ENCODE measurements around the gene PSMC4.
"Not testable (repeated sequence)": the region's sequence is repeated elsewhere in the genome, so short reads cannot be mapped to it uniquely, and the experiment has no call there.

The PSMC4 gene

DNA sequence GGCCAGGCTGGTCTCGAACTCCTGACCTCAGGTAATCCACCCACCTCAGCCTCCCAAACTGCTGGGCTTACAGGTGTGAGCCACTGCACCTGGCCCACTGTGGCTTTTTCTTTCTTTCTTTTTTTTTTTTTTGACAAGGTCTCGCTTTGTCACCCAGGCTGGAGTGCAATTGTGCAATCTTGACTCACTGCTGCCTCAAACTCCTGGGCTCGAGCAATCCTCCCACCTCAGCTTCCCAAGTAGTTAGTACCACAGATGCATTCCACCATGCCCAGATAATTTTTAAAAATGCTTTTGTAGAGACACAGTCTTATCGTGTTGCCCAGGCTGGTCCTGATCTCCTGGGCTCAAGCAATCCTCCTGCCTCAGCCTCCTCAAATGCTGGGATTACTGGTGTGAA lies 24.4 kb upstream of the PSMC4 start:
- DNase-seq (ENCODE audit: low read depth): no peak

DNA sequence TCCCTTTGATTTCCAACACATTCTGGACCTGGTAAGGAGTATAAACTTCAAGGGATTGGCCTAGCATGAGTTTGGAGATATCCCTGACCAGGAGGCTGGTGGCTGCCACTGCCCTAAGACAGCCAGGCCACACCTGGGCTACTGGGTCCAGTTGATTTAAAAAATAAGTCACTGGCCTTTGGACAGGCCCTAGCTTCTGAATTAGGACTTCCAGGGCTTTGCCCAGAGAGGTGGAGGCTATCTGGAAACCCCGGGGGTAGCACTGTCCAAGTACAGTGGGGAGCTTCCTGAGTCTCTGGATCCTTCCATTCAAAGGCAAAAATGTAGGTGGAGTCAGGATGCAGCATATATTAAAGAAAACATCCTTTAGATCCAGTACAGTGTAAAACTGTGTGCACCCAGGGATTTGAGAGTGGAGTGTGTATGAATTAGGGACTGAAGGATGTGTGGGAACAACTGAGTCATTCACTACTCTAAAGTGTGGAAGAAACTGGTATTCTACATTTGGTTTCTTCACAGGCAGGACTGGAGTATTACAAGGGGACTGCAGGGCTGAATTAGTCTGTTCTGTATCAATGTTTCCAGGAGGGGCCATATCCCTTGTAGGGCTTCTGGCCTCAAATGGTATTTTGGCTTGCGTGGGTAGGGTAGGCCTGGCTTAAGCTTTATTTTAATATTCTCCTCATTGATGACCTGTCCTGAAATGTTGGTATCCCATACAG lies 21.8 kb upstream of the PSMC4 start:
- no peak for DNase-seq (ENCODE audit: low read depth)

DNA sequence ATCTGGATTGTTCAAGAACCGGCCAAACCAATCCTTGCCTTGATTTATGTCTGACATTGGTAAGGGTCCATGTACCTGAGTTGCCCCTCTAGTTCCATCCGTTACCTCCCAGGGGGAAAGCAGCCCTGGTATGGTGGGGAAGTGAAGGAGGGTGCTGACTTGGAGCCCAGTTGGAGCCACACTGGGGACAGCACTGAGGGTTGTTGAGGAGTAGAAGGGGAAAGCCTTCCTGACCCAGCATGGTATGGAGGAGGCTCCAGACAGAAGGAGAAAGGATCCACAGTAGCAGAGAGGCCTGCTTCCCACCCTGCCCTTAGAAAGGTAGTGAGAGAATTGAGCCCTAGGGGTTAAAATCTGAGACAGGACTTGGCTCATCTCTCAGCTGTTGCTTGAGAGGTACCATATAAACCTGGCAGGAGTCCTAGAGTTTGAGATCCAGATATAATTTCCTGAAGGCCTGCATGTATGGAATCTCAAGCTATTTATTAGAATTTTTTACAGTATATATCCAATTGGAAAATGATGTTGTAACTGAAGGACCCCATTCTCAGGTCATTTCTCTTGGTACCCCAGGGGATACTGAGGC lies 19.8 kb upstream of the PSMC4 start:
- no peak for DNase-seq (ENCODE audit: low read depth)

DNA sequence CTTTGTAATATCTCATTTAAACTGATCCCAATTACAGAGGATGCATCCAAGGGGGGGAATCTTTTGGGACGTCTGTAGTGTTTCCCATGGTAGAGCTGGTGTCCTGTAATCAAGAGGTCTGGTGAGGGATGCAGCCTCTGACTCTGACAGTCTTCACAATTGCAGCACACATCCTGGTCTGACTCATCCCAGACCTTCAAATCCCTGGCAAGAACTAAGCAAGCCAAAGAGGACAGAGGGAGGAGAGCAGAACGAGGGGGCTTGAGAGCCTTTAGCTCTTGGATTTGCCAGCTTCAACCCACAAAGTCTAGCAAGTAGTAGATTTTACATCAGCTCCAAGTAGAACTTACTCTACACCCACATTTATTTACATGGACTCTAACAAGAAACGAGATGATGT lies 19.3 kb upstream of the PSMC4 start:
- peak; percentile 26 for DNase-seq (ENCODE audit: low read depth)

DNA sequence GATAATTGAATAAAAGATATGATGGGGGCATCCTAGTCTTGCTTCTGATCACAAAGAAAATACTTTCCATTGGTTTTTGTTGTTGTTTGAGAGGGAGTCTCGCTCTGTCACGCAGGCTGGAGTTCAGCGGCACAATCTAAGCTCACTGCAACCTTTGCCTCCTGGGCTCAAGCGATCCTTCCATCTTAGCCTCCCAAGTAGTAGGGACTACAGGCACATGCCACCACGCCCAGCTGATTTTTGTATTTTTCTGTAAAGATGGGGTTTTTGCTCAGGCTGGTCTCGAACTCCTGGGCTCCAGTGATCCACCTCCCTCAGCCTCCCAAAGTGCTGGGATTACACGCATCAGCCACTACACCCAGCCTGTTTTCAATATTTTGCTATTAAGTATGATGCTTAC lies 17.1 kb upstream of the PSMC4 start:
- DNase-seq (ENCODE audit: low read depth): no peak

DNA sequence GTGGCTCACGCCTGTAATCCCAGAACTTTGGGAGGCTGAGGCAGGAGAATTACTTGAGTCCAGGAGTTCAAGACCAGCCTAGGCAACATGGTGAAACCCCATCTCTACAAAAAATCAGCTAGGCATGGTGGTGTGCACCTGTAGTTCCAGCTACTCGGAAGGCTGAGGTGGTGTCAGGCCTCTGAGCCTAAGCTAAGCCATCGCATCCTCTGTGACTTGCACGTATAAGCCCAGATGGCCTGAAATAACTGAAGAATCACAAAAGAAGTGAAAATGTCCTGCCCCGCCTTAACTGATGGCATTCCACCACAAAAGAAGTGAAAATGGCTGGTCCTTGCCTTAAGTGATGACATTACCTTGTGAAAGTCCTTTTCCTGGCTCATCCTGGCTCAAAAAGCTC lies 13.1 kb upstream of the PSMC4 start:
- not testable (repeated sequence) for DNase-seq (ENCODE audit: low read depth)

DNA sequence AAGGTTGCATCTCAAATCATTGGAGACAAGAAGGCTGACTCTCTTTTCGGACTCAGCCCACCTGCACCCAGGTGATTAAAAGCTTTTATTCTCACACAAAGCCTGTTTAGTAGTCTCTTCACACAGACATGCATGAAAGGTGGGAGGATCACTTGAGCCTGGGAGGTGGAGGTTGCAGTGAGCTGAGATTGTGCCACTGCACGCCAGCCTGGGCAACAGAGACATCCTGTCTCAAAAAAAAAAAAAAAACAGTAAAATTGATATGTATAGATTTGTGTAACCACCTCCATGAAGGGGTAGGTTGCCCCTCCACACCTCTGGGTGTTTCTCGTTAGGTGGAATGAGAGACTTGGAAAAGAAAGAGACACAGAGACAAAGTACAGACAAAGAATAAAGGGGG lies 12.0 kb upstream of the PSMC4 start:
- not testable (repeated sequence) for DNase-seq (ENCODE audit: low read depth)

DNA sequence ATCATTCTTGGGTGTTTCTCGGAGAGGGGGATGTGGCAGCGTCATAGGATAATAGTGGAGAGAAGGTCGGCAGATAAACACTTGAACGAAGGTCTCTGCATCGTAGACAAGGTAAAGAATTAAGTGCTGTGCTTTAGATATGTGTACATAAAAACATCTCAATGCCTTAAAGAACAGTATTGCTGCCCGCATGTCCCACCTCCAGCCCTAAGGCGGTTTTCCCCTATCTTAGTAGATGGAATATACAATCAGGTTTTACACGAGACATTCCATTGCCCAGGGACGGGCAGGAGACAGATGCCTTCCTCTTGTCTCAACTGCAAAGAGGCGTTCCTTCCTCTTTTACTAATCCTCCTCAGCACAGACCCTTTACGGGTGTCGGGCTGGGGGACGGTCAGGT lies 11.6 kb upstream of the PSMC4 start:
- not testable (repeated sequence) for DNase-seq (ENCODE audit: low read depth)

DNA sequence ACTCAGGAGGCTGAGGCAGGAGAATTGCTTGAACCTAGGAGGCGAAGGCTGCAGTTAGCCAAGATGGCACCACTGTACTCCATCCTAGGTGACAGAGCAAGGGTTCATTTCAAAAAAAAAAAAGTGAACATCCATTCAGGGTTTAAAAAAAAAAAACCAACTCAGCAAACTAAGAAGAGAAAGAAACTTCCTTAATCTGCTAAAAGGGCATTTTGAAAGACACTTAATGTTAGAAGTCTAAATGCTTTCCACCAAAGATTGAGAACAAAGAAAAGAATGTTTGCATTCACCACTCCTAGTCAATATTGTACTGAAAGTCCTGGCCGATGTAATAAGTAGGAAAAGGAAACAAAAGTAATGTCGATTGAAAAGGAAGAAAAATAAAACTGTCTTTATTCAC lies 7.1 kb upstream of the PSMC4 start:
- no peak for DNase-seq (ENCODE audit: low read depth)

DNA sequence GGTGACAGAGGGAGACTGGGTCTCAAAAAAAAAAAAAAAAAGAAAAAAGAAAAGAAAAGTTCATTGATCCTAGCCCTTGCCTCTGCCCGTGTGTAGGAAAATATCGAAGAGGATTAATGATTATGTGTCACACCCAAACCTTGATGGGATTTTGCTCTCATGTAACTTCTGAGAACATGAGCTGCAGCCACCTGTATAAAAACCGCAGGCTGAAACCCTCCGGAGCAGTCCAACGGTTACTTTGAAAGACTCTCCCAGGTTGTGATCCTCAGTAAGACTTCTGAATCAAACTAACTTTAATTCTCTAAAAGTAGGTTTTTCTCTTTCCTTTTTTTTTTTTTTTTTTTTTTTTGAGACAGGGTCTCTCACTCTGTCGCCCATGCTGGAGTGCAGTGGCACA lies 4.3 kb upstream of the PSMC4 start:
- DNase-seq (ENCODE audit: low read depth): no peak

DNA sequence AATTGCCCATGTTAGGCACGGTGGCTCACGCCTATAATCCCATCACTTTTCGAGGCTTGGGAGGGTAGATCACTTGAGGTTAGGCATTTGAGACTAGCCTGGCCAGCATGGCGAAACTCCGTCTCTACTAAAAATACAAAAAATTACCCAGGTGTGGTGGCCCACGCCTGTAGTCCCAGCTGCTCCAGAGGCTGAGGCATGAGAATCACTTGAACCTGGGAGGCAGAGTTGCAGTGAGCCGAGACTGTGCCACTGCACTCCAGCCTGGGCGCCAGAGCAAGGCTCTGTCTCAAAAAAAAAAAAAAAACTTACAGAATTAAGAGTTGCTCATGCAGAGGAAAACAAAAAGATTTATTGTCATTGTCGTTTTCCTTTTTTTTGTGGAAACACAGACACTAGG lies 3.4 kb upstream of the PSMC4 start:
- DNase-seq (ENCODE audit: low read depth): no peak

DNA sequence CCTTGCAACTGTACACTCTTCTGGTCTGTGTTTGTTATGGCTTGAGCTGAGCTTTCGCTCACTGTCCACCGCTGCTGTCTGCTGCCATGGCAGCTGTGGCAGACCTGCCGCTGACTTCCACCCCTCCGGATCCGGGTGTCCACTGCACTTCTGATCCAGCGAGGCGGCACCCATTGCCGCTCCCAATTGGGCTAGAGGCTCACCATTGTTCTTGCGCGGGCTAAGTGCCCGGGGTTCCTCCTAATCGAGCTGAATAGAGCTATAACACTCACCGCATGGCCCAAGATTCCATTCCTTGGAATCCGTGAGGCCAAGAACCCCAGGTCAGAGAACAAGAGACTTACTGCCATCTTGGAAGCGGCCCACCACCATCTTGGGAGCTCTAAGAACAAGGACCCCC lies 2.2 kb upstream of the PSMC4 start:
- no peak for DNase-seq (ENCODE audit: low read depth)

DNA sequence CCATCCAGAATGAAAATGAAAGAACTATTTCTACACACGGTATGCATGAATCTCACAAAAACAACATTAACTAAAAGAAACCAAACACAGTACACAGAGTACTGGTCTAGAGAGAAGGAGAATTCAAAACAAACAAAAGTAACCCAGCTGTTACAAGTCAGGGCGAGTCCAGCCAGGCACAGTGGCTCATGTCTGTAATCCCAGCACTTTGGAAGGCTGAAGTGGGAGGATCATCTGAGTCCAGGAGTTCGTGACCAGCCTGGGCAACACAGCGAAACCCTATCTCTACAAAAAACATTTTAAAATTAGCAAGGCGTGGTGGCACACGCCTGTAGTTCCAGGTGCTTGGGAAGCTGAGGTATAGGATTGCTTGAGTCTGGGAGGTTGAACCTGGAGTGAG lies 1.7 kb upstream of the PSMC4 start:
- no peak for DNase-seq (ENCODE audit: low read depth)

DNA sequence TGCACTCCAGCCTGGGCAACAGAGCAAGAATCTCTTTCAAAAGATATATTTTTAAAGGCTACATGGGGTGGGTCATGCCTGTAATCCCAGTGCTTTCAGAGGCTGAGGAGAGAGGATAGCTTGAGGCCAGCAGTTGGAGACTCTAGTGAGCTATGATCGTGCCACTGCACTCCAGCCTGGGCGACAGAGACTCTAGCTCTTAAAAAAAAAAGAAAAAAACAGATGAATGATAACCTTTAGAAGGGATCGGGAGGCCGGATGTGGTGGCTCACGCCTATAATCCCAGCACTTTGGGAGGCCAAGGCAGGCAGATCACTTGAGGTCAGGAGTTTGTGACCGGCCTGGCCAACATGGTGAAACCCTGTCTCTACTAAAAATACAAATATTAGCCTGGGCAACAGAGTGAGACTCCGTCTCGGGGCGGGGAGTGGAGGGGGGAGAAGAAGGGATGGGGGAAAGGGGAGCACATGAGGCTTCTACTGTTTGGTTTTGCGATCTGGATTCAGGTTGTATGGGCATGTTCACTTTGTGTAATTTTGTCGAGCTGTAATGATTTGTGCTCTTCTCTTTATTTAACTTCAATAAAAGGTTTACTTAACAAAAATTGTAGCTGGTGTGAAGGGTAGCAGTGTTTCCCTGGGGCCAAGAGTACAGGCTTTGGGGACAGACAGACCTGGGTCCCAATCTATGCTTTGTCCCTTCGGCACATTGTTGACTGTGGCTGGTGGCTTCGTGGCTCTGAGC lies 1.1 kb upstream of the PSMC4 start:
- no peak for DNase-seq (ENCODE audit: low read depth)

DNA sequence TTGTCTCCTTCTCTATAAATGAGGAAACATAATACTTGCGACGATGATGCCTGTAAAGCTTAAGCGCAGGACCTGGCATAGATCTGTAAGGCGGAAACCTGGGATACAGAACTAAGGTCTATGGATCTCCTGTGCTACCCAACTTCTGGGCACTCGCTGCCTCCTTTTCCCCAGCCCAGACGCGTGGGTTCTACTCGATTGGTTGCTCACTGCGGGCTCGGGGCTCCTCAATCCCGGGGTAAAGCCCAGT lies 615 bp upstream of the PSMC4 start:
- DNase-seq (ENCODE audit: low read depth): peak; percentile 7

DNA sequence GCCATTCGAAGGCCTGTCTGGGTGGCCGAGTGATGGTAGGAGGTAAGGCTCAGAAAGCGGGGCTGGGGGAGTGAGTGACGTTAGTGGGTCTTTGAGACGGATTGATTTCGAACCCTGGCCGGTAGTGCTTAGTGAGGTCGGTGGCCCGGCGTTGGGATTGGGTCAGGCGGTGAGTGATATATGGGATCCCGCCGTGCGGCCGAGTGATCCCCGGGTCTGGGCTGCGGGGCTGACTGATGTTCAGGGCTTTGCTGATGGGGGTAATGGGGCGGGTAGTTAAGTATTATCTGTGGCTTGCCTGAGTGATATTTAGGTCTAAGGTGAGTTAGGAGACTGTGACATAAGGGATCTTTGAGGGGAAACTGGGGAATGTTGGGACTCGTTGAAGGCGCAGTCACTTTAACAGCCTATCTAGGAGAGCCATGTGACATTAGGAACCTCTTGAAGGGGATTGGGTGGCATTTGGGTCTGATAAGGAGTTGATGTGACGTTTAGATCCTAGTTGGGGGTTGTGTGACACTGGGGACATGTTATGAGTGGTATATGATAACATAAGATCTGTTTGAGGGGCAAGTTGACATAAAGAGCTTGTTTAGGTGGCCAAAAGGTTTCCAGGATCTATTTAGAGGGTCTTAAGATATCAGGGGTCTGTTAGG lies 543 bp downstream of the PSMC4 start:
- DNase-seq (ENCODE audit: low read depth): no peak

DNA sequence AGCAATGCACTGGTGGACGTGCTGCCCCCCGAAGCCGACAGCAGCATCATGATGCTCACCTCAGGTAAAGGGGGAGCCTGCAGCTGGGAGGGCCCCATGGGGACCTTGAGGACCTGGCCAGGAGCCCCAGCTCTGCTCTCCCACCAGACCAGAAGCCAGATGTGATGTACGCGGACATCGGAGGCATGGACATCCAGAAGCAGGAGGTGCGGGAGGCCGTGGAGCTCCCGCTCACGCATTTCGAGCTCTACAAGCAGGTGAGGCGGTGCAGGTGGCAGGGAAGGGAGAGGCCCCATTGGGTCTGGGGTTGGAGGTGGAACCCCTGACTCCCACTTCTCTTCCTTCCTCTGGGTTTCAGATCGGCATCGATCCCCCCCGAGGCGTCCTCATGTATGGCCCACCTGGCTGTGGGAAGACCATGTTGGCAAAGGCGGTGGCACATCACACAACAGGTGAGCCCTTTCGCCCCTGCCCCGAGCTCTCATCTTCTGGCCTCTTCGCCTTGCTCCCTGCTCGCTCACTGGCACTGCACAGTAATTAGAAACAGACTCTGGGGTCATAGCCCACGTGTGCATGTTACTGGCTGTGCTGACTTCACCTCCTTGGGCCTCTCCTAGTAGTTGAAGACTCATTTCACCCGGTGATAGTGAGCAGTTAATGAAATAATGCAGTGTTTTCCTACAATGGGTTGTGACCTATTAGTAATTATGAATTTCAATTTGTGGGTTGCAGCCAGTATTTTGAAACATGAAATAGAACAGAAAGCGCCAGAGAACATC lies 3.6 kb downstream of the PSMC4 start:
- DNase-seq (ENCODE audit: low read depth): no peak

DNA sequence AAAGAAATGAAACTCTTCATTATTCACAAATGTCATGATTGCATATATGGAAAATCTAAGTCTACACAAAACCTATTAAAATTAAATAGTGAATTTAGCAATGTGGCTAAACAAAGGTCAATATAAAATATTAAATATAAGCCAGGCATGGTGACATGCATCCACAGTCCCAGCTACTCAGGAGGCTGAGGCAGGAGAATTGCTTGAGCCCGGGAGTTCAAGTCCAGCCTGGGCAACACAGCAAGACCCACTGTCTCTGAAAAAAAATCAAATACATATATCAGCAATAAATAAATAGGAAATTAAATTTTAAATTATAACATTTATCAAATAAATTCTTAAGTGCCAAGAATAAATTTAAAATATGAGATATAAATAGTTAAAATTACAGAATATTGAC lies 11.9 kb downstream of the PSMC4 start:
- DNase-seq (ENCODE audit: low read depth): no peak

DNA sequence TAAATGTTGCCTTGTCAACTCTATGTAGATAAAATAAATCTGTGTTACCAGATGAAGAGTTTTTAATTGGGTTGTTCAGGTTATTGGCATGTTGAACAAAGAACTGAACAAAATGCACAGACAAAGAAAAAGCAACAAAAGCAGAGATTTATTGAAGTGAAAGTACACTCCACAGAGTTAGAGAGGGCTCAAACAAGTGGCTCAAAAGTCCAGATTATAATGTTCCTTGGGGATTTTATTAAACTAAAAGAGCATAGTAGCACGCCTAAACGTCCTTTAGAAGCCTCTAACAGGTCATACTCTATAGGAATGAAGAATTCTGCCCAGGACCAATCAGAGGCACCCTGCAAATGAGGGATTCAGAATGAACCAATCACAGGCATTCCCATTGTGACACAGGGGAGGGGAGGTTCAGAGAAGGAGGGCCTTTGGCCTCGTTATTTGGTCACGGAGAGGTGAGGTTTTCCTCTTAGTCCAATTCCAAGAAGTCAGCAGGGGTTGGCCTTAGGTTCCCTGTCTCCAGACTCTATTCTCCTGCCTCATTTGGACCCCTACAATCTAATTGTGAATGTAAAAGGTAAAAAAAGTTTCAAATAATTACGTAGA lies 12.8 kb downstream of the PSMC4 start:
- DNase-seq (ENCODE audit: low read depth): no peak

DNA sequence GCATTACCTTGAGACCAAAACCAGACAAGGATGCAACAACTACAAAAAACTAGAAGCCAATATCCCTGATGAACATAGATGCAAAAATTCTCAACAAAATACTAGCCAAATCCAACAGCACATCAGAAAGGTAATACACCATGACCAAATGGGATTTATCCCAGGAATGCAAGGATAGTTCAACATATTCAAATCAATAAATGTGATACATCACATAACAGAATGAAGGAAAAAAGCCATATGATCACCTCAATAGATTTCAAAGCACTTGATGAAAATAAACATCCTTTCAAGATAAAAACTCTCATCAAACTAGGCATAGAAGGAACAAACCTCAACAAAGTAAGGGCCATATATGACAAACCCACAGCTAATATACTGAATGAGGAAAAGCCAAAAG lies 15.7 kb downstream of the PSMC4 start:
- DNase-seq (ENCODE audit: low read depth): no peak

DNA sequence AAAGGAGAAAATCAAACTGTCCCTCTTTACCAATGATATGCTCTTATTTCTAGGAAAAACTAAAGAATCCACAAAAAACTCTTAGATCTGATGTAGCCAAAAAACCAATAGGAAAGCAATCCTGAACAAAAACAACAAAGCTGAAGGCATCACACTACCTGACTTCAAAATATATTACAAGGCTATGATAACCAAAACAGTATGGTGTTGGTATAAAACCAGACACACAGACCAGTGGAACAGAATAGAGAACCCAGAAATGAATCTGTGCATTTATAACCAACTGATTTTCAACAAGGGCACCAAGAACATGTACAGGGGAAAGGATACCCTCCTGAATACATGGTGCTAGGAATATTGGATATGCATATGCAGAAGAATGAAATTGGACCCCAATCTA lies 16.2 kb downstream of the PSMC4 start:
- DNase-seq (ENCODE audit: low read depth): no peak

DNA sequence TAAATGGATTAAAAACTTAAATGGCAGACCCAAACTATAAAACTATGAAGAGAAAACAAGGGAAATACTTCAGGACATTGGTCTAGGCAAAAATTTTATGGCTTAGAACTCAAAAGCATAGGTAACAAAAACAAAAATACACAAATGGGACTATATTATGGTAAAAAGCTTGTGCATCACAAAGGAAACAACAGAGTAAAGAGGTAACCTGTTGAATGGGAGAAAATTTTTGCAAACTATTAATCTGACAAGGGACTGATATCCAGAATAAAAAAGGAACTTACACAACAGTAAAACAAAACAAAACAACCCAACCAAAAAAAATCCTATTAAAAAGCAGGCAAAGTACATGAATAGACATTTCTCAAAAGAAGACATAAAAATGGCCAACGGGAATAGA lies 16.6 kb downstream of the PSMC4 start:
- DNase-seq (ENCODE audit: low read depth): no peak

Data from stromal cell of bone marrow (primary cell).